HUDEP-2 (cell line): Measurements from ENCODE around the gene ACTN1.

Experiments
- DNase-seq, 76 experiments: peaks; one replicate each; lab custom pipeline; 2025; ENCODE audit not compliant: unreplicated experiment in 76 of 76; lab: John Stamatoyannopoulos, UW

Gene ACTN1

GRCh38 chr14:68843471-68844209 is 135.5 kb downstream of the ACTN1 start:
- peak in 49 of 76 experiments; percentile 2 to 63 (median 34) for DNase-seq

GRCh38 chr14:68842298-68842697 is 136.8 kb downstream of the ACTN1 start:
- DNase-seq: no peak

DNA sequence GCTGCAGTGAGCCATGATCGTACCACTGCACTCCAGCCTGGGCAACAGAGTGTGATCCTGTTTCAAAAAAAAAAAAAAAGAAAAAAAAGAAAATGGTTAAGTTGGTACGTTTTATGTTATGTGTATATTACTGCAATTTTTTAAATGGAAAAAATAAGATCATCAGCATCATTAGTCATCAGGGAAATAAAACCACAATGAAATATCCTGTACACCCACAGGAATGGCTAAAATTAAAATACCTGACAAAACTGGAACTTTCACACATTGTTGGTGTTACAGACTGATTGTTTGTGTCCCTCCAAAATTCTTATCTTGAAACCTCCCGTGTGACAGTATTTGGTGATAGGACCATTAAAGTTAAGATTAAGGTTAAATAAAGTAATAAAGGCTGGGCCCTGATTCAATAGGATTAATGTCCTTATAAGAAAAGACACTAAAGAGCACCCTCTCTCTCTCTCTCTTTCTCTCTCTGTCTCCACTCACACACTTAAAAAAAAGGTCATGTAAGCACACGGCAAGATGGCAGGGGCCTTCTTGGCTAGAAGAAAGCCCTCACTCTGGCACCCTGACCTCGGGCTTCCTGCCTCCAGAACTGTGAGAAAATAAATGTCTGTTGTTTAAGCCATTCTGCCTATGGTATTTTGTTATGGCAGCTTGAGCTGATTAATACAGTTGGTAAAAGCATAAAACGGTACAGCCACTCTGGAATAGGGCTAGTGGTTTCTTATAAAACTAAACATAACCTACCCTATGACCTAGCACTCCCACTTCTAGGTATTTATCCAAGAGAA is 137.9 kb downstream of the ACTN1 start:
- DNase-seq: no peak

- no peak for DNase-seq
These were observed 138.6 kb downstream of the ACTN1 start for GRCh38 chr14:68840454-68840853.

- DNase-seq: no peak
These were observed 143.0 kb downstream of the ACTN1 start for GRCh38 chr14:68836082-68836481.

GRCh38 chr14:68834816-68835215 is 144.3 kb downstream of the ACTN1 start:
- DNase-seq: peak in 1 of 76 experiments; percentile 2

GRCh38 chr14:68828698-68829097 is 150.4 kb downstream of the ACTN1 start:
- no peak for DNase-seq

GRCh38 chr14:68825729-68826128 is 153.4 kb downstream of the ACTN1 start:
- DNase-seq: no peak

DNA sequence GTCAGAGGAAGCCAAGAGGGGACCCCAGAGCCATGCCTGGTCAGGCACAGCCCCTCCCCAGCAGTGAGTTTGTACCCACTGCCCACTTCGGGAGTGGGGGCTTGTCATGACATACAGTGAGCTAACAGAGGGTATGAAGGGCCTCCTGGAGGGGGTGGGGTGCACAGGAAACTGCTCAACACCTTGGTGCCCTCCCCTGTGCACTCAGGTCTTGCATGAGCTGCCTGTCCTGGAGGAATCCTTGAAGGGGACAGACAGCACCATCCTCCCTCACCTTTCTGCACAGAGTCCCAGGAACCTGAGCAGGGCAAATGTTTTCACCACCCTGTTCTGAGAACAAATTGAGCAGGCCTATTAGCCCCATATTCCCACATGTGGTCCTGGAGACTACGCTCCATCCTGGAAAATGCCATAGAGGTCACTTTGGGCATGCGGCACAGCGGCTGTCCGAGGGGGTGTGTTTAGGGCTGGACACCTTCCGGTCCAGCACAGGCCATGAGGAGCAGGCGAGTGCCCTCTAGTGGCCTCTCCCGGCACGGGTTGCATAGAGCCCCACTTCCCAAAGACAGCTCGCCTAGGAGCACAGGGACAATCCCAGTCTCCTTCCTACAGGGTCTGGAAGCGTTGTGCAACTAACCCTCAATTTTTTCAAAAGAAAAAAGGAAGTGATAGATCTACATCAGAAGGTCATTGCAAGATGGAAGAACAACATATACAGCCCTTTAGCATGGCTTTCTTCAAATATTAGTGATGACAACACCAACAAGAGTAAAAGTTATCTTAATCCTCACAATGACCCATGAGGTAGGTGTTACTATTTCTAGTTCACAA is 154.4 kb downstream of the ACTN1 start:
- peak in 57 of 76 experiments; percentile 4 to 80 (median 45) for DNase-seq

DNA sequence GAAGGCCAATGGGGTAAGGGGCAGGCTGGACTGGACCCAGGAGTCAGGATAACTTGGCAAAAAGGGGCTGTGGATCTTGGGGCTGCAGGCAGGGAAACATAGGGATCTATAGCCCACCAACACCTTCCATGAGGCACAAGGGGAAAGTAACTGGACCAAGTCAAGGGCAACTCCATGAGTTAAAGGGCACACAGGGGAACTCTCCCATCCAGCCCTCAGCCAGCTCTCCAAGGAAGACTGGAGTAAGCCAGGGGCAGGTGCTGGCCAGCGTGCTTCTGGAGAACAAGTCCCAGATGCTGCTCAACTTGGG is 154.9 kb downstream of the ACTN1 start:
- no peak for DNase-seq
